ENCODE measurements around the gene LANCL3.
"Not testable (repeated sequence)": the region's sequence is repeated elsewhere in the genome, so short reads cannot be mapped to it uniquely, and the experiment has no call there.

LANCL3 gene

GRCh38 chrX:37571426-37572107, at the start of gene LANCL3:
LANCL3 (plus strand) TSS chrX:37571661; CDS start chrX:37571871, 210 bp downstream.
- DNase-seq: not testable (repeated sequence)

- not testable (repeated sequence) for DNase-seq
Observed at GRCh38 chrX:37523673-37524072, 47.8 kb upstream of the LANCL3 start.

GRCh38 chrX:37541991-37542390, 29.5 kb upstream of the LANCL3 start:
- DNase-seq: no peak

- no peak for DNase-seq
Observed at GRCh38 chrX:37542791-37543190, 28.7 kb upstream of the LANCL3 start.

GRCh38 chrX:37543324-37543723, 28.1 kb upstream of the LANCL3 start:
- no peak for DNase-seq

- not testable (repeated sequence) for DNase-seq
Observed at GRCh38 chrX:37544531-37544930, 26.9 kb upstream of the LANCL3 start.

GRCh38 chrX:37545066-37545465, 26.4 kb upstream of the LANCL3 start:
- DNase-seq: no peak

- not testable (repeated sequence) for DNase-seq
Observed at GRCh38 chrX:37549619-37550018, 21.8 kb upstream of the LANCL3 start.

GRCh38 chrX:37553476-37553875, 18.0 kb upstream of the LANCL3 start:
- DNase-seq: no peak

GRCh38 chrX:37565254-37565653, 6.2 kb upstream of the LANCL3 start:
- not testable (repeated sequence) for DNase-seq

GRCh38 chrX:37570349-37570748, 1.1 kb upstream of the LANCL3 start:
- DNase-seq: not testable (repeated sequence)

GRCh38 chrX:37572108-37572587, 687 bp downstream of the LANCL3 start:
- DNase-seq: not testable (repeated sequence)

GRCh38 chrX:37573121-37573520, 1.7 kb downstream of the LANCL3 start:
- not testable (repeated sequence) for DNase-seq

GRCh38 chrX:37578045-37578444, 6.6 kb downstream of the LANCL3 start:
- no peak for DNase-seq

GRCh38 chrX:37580080-37580479, 8.6 kb downstream of the LANCL3 start:
- DNase-seq: no peak

GRCh38 chrX:37587337-37587736, 15.9 kb downstream of the LANCL3 start:
- DNase-seq: not testable (repeated sequence)

- no peak for DNase-seq
Observed at GRCh38 chrX:37590047-37590446, 18.6 kb downstream of the LANCL3 start.

- DNase-seq: no peak
Observed at GRCh38 chrX:37594755-37595382, 23.4 kb downstream of the LANCL3 start.

GRCh38 chrX:37599729-37600128, 28.3 kb downstream of the LANCL3 start:
- DNase-seq: no peak

- DNase-seq: no peak
Observed at GRCh38 chrX:37603938-37604409, 32.5 kb downstream of the LANCL3 start.

- no peak for DNase-seq
Observed at GRCh38 chrX:37607243-37607642, 35.8 kb downstream of the LANCL3 start.

- no peak for DNase-seq
Observed at GRCh38 chrX:37608156-37608555, 36.7 kb downstream of the LANCL3 start.

- DNase-seq: no peak
Observed at GRCh38 chrX:37609727-37610126, 38.3 kb downstream of the LANCL3 start.

GRCh38 chrX:37613933-37614332, 42.5 kb downstream of the LANCL3 start:
- DNase-seq: no peak

All from activated CD4-positive, alpha-beta T cell treated with anti-CD3 and anti-CD28 coated beads for 4 hours (primary cell).